Astrocyte (in vitro differentiated cells and primary cell): ENCODE measurements around the gene RPUSD1. TPM values are rescaled to one million over a fixed set of nuclear protein-coding genes. Genes with fewer than 3 reads are reported as not detected.

ENCODE experiments used
- DNase-seq: peaks from one replicate; pipeline ENCODE4 v3.0.0-alpha.2; 2010; ENCODE audit warnings: low read depth
- FAIRE-seq: peaks from 2 replicates; lab custom pipeline; 2011; peaks lifted over from hg19 to GRCh38; lab: Jason Lieb, UNC
- H2AFZ ChIP-seq: 2 replicates; pipeline ENCODE4 v1.6.0; 2012; ENCODE audit warnings: low read depth, low read length, inconsistent platforms
- H3K27ac ChIP-seq: 2 replicates; pipeline ENCODE4 v1.5.1; 2011; ENCODE audit warnings: low read depth, low read length, inconsistent platforms
- H3K27me3 ChIP-seq: 2 replicates; pipeline ENCODE4 v1.6.0; 2011; ENCODE audit warnings: low read length, inconsistent platforms; ENCODE audit not compliant: insufficient read depth
- H3K36me3 ChIP-seq: 2 replicates; pipeline ENCODE4 v1.5.1; 2011; ENCODE audit warnings: low read length, inconsistent platforms; ENCODE audit not compliant: insufficient read depth
- H3K4me1 ChIP-seq: 2 replicates; pipeline ENCODE4 v1.5.1; 2011; ENCODE audit warnings: low read length, inconsistent platforms; ENCODE audit not compliant: insufficient read depth
- H3K4me2 ChIP-seq: 2 replicates; pipeline ENCODE4 v1.6.0; 2012; ENCODE audit warnings: low read length, inconsistent platforms
- H3K4me3 ChIP-seq: 2 replicates; pipeline ENCODE4 v1.5.1; 2011; ENCODE audit warnings: low read depth, mild to moderate bottlenecking, low read length, inconsistent platforms; ENCODE audit not compliant: insufficient read depth
- H3K79me2 ChIP-seq: 2 replicates; pipeline ENCODE4 v1.6.0; 2012; ENCODE audit warnings: mild to moderate bottlenecking, low read length, inconsistent platforms; ENCODE audit not compliant: insufficient read depth
- H3K9ac ChIP-seq: 2 replicates; pipeline ENCODE4 v1.6.0; 2012; ENCODE audit warnings: mild to moderate bottlenecking, low read length, inconsistent platforms
- H3K9me3 ChIP-seq: 2 replicates; pipeline ENCODE4 v1.5.1; 2012; ENCODE audit warnings: low read depth, mild to moderate bottlenecking, low read length, inconsistent platforms; ENCODE audit not compliant: insufficient read depth
- H4K20me1 ChIP-seq: 2 replicates; pipeline ENCODE4 v1.6.0; 2012; ENCODE audit warnings: low read length, inconsistent platforms; ENCODE audit not compliant: insufficient read depth
- H3K27ac Mint-ChIP-seq: one replicate; pipeline ENCODE4 v1.8.0; 2021; ENCODE audit warnings: mild to moderate bottlenecking, mixed read lengths; ENCODE audit not compliant: unreplicated experiment
- H3K27me3 Mint-ChIP-seq: one replicate; pipeline ENCODE4 v1.8.0; 2021; ENCODE audit warnings: low read depth, mixed read lengths; ENCODE audit not compliant: unreplicated experiment
- H3K36me3 Mint-ChIP-seq: one replicate; pipeline ENCODE4 v1.8.0; 2021; ENCODE audit warnings: low read depth, mixed read lengths; ENCODE audit not compliant: unreplicated experiment
- H3K4me1 Mint-ChIP-seq: one replicate; pipeline ENCODE4 v1.8.0; 2021; ENCODE audit warnings: low read depth, mixed read lengths; ENCODE audit not compliant: unreplicated experiment
- H3K4me3 Mint-ChIP-seq: one replicate; pipeline ENCODE4 v1.8.0; 2021; ENCODE audit warnings: mild to moderate bottlenecking, moderate library complexity, mixed read lengths; ENCODE audit not compliant: unreplicated experiment
- H3K9me3 Mint-ChIP-seq: one replicate; pipeline ENCODE4 v1.8.0; 2021; ENCODE audit warnings: mild to moderate bottlenecking, mixed read lengths; ENCODE audit not compliant: unreplicated experiment
- CTCF ChIP-seq: IDR thresholded peaks from 2 replicates; pipeline ENCODE4 v1.5.1; 2011; ENCODE audit warnings: low read depth, mild to moderate bottlenecking, inconsistent platforms, low read length, moderate library complexity; ENCODE audit not compliant: insufficient read depth
- EZH2 ChIP-seq: IDR thresholded peaks from 2 replicates; pipeline ENCODE4 v1.6.1; 2012; ENCODE audit warnings: mild to moderate bottlenecking, low read length, inconsistent platforms; ENCODE audit not compliant: insufficient read depth
- microRNA-seq: library from miRNA; unstranded; fragments of <30 nt; microRNA quantifications from one replicate; pipeline ENCODE4 v1.2.0, GENCODE V29; 2020
- total RNA-seq: library from RNA; stranded (reverse); gene quantifications from 2 replicates; pipeline ENCODE4 v1.2.1, GENCODE V29; 2021

RPUSD1 gene
- total RNA-seq, 1 donor from 2014 or later, result 28.8 TPM

GRCh38 chr16:735982-736453 lies 52.2 kb downstream of the RPUSD1 start:
- H3K27ac ChIP-seq, result no peak overlapping the region
- Mint-ChIP-seq H3K4me1 (peaks cover 2% of the 10 kb centered on the region), H3K27ac (no peak overlapping the region), H3K4me3 (no peak overlapping the region), H3K9me3 (no peaks in the 10 kb centered on the region), H3K36me3 (peaks cover 15% of the 10 kb centered on the region), H3K27me3 (no peaks in the 10 kb centered on the region)
- peaks cover 11% of the 10 kb centered on the region for H3K79me2 ChIP-seq
- no peak for TF ChIP-seq EZH2
- peaks cover 6% of the 10 kb centered on the region for H3K36me3 ChIP-seq
- no peak overlapping the region for H2AFZ ChIP-seq
- no peak overlapping the region for H3K4me3 ChIP-seq
- H3K27me3 ChIP-seq, result no peaks in the 10 kb centered on the region
- H3K9ac ChIP-seq, result no peak overlapping the region
- no peaks in the 10 kb centered on the region for H3K9me3 ChIP-seq
- H4K20me1 ChIP-seq, result peaks cover 5% of the 10 kb centered on the region
- H3K4me1 ChIP-seq, result peaks cover 9% of the 10 kb centered on the region
- FAIRE-seq, result no peak
- H3K4me2 ChIP-seq, result no peak overlapping the region
- DNase-seq, result no peak

- Histone ChIP-seq H3K4me2 (no peak overlapping the region), H2AFZ (no peak overlapping the region), H3K9me3 (no peaks in the 10 kb centered on the region), H4K20me1 (peaks cover 5% of the 10 kb centered on the region), H3K27me3 (no peaks in the 10 kb centered on the region), H3K79me2 (peaks cover 9% of the 10 kb centered on the region), H3K4me1 (peaks cover 7% of the 10 kb centered on the region), H3K36me3 (peaks cover 6% of the 10 kb centered on the region), H3K4me3 (no peak overlapping the region), H3K9ac (no peak overlapping the region), H3K27ac (no peak overlapping the region)
- Mint-ChIP-seq H3K9me3 (no peaks in the 10 kb centered on the region), H3K27ac (peak overlapping the region; percentile 62), H3K36me3 (peaks cover 15% of the 10 kb centered on the region), H3K4me1 (peaks cover 2% of the 10 kb centered on the region), H3K4me3 (no peak overlapping the region), H3K27me3 (no peaks in the 10 kb centered on the region)
- DNase-seq (no peak), FAIRE-seq (no peak)
- TF ChIP-seq EZH2 (no peak), CTCF (no peak)
Observed at GRCh38 chr16:734981-735881, 53.0 kb downstream of the RPUSD1 start.

Small RNAs within 50 kb of the gene (microRNA-seq; reads per million reads assigned to microRNA genes)
- gene MIR662, result not detected

Other genes with a start within 250 kb of the RPUSD1 start
- 0.09 TPM in 1 of 2 replicates, not detected in the other for gene PRR35, start 228.0 kb downstream of the RPUSD1 start, total RNA-seq
- gene NHLRC4, start 221.4 kb downstream of the RPUSD1 start, total RNA-seq, result 0.50 and 0.73 TPM in 2 replicates
- gene PIGQ, start 218.4 kb downstream of the RPUSD1 start, total RNA-seq, result 22.2 and 22.4 TPM in 2 replicates
- gene RAB40C, start 198.3 kb downstream of the RPUSD1 start, total RNA-seq, result 12.6 and 13.0 TPM in 2 replicates
- gene WFIKKN1, start 157.4 kb downstream of the RPUSD1 start, total RNA-seq, result 0.43 and 0.89 TPM in 2 replicates
- 56.4 and 59.6 TPM in 2 replicates for gene METTL26, start 152.1 kb downstream of the RPUSD1 start, total RNA-seq
- 20.9 and 23.7 TPM in 2 replicates for gene MCRIP2, start 146.6 kb downstream of the RPUSD1 start, total RNA-seq
- gene WDR90, start 139.0 kb downstream of the RPUSD1 start, total RNA-seq, result 16.1 and 21.2 TPM in 2 replicates
- gene RHOT2, start 120.2 kb downstream of the RPUSD1 start, total RNA-seq, result 87.3 and 93.2 TPM in 2 replicates
- gene RHBDL1, start 112.7 kb downstream of the RPUSD1 start, total RNA-seq, result 4.0 and 4.9 TPM in 2 replicates
- 138 and 140 TPM in 2 replicates for gene STUB1, start 108.0 kb downstream of the RPUSD1 start, total RNA-seq
- gene JMJD8, start 104.0 kb downstream of the RPUSD1 start, total RNA-seq, result 24.6 and 26.8 TPM in 2 replicates
- gene WDR24, start 98.0 kb downstream of the RPUSD1 start, total RNA-seq, result 8.2 and 9.5 TPM in 2 replicates
- gene FBXL16, start 82.6 kb downstream of the RPUSD1 start, total RNA-seq, result 3.7 and 5.2 TPM in 2 replicates
- gene METRN, start 73.3 kb downstream of the RPUSD1 start, total RNA-seq, result 30.1 and 31.5 TPM in 2 replicates
- gene ANTKMT, start 67.2 kb downstream of the RPUSD1 start, total RNA-seq, result 22.6 and 26.6 TPM in 2 replicates
- gene CCDC78, start 61.9 kb downstream of the RPUSD1 start, total RNA-seq, result 2.1 and 4.7 TPM in 2 replicates
- gene HAGHL, start 61.3 kb downstream of the RPUSD1 start, total RNA-seq, result 15.5 and 17.6 TPM in 2 replicates
- 18.5 and 19.6 TPM in 2 replicates for gene CIAO3, start 47.4 kb downstream of the RPUSD1 start, total RNA-seq
- gene MSLN, start 27.6 kb downstream of the RPUSD1 start, total RNA-seq, result not detected in 2 replicates
- gene CHTF18, start 239 bp upstream of the RPUSD1 start, total RNA-seq, result 9.8 and 14.8 TPM in 2 replicates
- gene GNG13, start 12.4 kb upstream of the RPUSD1 start, total RNA-seq, result not detected in 2 replicates
- gene LMF1, start 182.6 kb upstream of the RPUSD1 start, total RNA-seq, result 12.6 and 15.0 TPM in 2 replicates
- 0.70 and 0.98 TPM in 2 replicates for gene SOX8, start 193.4 kb upstream of the RPUSD1 start, total RNA-seq